HL-60/S4 treated with phorbol 12-myristate 13-acetate at 8.2 ng/mL for 4 days and 3 days (cell line): ENCODE data around the gene ADRM1.

Source experiments
- in situ Hi-C: fragments of 300-500 bp; cut with MboI; formaldehyde crosslinking; loops from 2 replicates; pipeline ENCODE4 v1.15.0; 2022; ENCODE audit warnings: low sequenced_read_pairs

ADRM1 gene

GRCh38 chr20:62352402-62353288 is 49.8 kb downstream of the ADRM1 start:
- in situ Hi-C loops = no loop called here

- in situ Hi-C loops = no loop called here
Observed at GRCh38 chr20:62353289-62354030, 50.7 kb downstream of the ADRM1 start.

- in situ Hi-C loops = no loop called here
Observed at GRCh38 chr20:62354031-62354808, 51.4 kb downstream of the ADRM1 start.

DNA sequence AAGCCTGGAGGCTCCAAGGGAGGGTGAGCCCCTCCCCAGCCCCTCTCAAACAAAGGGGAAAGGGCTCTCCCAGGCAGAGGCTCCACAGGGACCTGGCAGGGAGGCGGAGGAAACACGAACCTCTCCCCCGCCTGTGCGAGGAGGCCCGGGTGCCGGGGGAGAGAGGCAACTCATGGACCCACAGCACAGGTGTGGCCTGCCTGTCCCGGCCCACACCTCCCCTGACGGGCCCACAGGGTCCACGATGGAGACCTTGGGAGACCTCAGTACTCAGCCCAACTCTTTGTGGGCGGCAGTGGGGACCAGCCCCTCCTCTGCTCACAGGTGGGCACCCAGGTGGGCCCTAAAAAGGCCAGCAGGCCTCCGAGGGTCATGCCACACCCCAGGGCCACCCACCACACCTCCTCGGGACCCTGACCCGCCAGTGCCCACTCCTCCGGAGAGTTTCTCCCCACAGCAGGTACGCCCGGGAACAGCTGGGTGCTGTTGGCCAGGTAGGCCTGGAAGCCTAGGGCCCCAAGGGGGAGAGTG is 52.1 kb downstream of the ADRM1 start:
- in situ Hi-C loops = no loop called here

DNA sequence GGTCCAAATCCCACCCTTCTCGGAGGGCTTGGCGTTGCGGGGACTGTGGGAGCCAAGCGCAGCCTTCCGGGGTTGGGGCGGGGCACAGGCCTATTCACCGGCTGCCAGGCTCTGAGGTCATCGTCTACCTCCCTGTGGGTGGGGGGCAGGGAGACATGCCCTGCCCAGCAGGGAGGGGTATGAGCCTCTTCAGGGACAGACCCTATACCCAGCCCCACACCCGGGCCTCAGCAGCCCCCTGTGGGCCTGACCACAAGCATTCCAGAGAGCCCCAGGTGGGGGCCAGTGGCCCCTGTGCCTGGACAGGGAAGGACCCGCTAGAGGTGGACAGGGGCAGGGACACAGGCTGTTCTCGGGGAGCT is 52.7 kb downstream of the ADRM1 start:
- in situ Hi-C loops = no loop called here

- in situ Hi-C loops = no loop called here
Observed at GRCh38 chr20:62355878-62356588, 53.2 kb downstream of the ADRM1 start.

GRCh38 chr20:62356589-62357186 is 53.9 kb downstream of the ADRM1 start:
- in situ Hi-C loops = no loop called here

DNA sequence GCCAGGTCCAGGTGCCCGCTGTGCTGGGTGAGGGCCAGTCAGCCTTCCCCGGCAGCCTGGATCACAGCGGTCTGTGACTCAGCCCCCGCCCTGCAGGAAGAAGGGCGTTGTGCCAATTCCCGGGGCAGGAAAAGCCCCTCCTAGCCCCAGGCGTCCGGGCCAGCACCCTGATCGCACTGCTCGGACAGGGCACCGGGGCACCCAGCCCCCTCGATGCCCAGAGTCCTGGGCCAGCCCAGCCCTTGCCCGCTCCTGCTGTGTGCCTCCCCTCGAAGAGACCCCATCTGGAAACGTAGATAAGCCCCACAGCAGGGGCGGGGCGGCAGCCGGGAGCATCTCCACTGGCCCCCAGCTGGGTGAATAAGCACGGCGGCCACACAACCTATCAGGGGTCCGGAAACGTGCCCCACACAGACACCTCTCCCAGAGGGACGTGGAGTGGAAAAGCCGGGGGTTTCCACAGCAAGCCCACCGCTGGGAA is 54.4 kb downstream of the ADRM1 start:
- in situ Hi-C loops = no loop called here

- in situ Hi-C loops = no loop called here
Observed at GRCh38 chr20:62357681-62358080, 54.9 kb downstream of the ADRM1 start.
